Neural crest cell (in vitro differentiated cells): Measurements from ENCODE around the gene NOP9. TPM values are rescaled to one million over a fixed set of nuclear protein-coding genes. Genes with fewer than 3 reads are reported as not detected.

Experiments used
- DNase-seq: peaks from one replicate; pipeline ENCODE4 v3.0.0; 2021; ENCODE audit warnings: low read depth, mixed read lengths, low spot score
- H3K27ac Mint-ChIP-seq: one replicate; pipeline ENCODE4 v1.8.0; 2021; ENCODE audit warnings: mild to moderate bottlenecking, mixed read lengths; ENCODE audit not compliant: unreplicated experiment
- H3K27me3 Mint-ChIP-seq: 2 replicates; pipeline ENCODE4 v1.8.0; 2021; ENCODE audit warnings: low read depth, mild to moderate bottlenecking, mixed read lengths
- H3K36me3 Mint-ChIP-seq: 2 replicates; pipeline ENCODE4 v1.8.0; 2021; ENCODE audit warnings: low read depth, mild to moderate bottlenecking, mixed read lengths
- H3K4me1 Mint-ChIP-seq: 2 replicates; pipeline ENCODE4 v1.8.0; 2021; ENCODE audit warnings: mixed read lengths
- H3K4me3 Mint-ChIP-seq: one replicate; pipeline ENCODE4 v1.8.0; 2021; ENCODE audit warnings: mild to moderate bottlenecking, mixed read lengths
- H3K9me3 Mint-ChIP-seq: 2 replicates; pipeline ENCODE4 v1.8.0; 2021; ENCODE audit warnings: mixed read lengths
- long read RNA-seq: library from polyadenylated mRNA; unstranded; transcript quantifications from one replicate; pipeline ENCODE4 v2.0.0, GENCODE V29; 2020
- total RNA-seq: library from RNA; stranded (reverse); gene quantifications from 2 replicates; pipeline ENCODE4 v1.2.1, GENCODE V29; 2021
- TF ChIP-seq, protein P1 (sequence below): fragments of 200-600 bp; sonication (generic); conservative IDR thresholded peaks from 2 replicates; pipeline ENCODE4 v1.5.0; 2021; ENCODE audit warnings: antibody characterized with exemption, mild to moderate bottlenecking

NOP9 gene, protein sequence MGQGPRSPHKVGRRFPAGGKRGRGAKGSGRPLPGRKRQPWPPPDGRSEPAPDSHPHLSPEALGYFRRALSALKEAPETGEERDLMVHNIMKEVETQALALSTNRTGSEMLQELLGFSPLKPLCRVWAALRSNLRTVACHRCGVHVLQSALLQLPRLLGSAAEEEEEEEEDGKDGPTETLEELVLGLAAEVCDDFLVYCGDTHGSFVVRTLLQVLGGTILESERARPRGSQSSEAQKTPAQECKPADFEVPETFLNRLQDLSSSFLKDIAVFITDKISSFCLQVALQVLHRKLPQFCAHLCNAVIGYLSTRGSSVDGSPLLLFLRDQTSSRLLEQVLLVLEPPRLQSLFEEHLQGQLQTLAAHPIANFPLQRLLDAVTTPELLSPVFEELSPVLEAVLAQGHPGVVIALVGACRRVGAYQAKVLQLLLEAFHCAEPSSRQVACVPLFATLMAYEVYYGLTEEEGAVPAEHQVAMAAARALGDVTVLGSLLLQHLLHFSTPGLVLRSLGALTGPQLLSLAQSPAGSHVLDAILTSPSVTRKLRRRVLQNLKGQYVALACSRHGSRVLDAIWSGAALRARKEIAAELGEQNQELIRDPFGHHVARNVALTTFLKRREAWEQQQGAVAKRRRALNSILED
- total RNA-seq = 34.5 and 34.8 TPM in 2 replicates
- long read RNA-seq, partial matches to known transcripts = 0 of 4 reads
- long read RNA-seq, other reads (novel, unspliced or antisense) = 4 of 4 reads

DNA sequence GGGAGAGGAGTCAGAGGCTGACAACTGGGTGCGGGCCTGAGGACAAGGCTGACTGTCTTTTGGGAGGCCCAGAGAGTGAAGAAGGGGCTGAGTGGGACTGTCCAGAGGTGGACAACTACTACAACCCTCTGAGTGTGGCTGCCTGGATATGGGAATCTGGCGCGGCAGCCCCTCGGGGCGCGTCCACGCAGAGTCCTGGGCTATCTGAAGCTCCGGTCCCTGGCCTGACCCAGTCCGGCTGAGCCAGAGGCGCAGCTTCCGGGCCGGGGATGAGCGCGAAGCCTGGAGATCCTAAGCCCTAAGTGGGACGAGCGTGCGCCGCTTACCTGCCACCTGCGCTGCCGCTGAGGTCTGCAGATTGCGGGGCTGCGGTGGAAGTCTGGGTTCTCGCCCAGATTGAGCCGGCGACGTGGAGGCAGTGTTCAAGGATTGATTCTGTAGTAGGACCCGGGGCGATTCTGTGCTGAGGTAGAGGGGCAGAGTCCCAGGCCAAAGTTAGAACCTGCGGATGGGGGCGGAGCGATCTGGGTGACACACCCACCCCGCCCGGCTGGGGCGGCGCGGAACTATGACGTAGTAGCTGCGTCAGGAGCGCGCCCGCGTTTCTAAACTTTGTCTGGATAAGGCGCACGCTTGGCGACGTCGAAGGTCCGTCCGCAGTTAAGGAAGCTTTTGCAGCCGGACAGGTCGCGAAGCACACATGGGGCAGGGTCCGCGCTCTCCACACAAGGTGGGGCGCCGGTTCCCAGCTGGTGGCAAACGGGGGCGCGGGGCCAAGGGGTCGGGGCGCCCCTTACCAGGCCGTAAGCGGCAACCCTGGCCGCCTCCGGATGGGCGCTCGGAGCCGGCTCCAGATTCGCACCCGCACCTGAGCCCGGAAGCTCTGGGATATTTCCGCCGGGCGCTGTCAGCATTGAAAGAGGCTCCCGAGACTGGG is at the start of gene NOP9, which contains the start of gene DHRS1:
Gene NOP9, plus strand, starts transcription at position 596 of the 937 bp plus-strand sequence. Its CDS starts 105 bp downstream, at position 701.
Gene DHRS1, minus strand, starts transcription at position 526 of the 937 bp plus-strand sequence. CDS start 674 bp downstream, outside the sequence.
- Mint-ChIP-seq H3K27ac (peak within 1 kb of the TSS; percentile 94), H3K9me3 (no peaks in the 10 kb centered on the region), H3K27me3 (no peaks in the 10 kb centered on the region), H3K4me3 (peak within 1 kb of the TSS; percentile 97), H3K36me3 (peaks cover 2% of the 10 kb centered on the region), H3K4me1 (peaks cover 32% of the 10 kb centered on the region)
- DNase-seq = peak; percentile 89
- TF ChIP-seq, protein P1, sequence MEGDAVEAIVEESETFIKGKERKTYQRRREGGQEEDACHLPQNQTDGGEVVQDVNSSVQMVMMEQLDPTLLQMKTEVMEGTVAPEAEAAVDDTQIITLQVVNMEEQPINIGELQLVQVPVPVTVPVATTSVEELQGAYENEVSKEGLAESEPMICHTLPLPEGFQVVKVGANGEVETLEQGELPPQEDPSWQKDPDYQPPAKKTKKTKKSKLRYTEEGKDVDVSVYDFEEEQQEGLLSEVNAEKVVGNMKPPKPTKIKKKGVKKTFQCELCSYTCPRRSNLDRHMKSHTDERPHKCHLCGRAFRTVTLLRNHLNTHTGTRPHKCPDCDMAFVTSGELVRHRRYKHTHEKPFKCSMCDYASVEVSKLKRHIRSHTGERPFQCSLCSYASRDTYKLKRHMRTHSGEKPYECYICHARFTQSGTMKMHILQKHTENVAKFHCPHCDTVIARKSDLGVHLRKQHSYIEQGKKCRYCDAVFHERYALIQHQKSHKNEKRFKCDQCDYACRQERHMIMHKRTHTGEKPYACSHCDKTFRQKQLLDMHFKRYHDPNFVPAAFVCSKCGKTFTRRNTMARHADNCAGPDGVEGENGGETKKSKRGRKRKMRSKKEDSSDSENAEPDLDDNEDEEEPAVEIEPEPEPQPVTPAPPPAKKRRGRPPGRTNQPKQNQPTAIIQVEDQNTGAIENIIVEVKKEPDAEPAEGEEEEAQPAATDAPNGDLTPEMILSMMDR = no peak

DNA sequence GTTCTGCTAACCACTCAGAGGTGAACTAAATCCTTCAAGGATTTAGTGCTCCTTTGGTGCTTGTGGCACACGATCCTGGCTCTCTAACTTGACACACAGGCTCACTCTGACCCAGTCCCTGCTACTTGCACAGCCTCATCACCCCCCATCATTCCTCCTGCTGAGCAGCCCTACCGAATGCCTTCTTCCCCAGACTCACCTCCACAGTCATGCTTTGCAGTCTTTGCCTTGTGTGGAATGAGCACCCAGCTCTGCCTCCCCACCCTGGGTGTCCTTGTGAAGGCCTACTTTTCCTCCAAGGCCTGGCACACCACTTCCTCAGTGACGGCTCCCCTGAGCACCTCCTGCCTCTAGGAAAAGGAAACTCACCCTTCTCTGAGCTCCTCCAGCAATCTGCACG is 49.3 kb upstream of the NOP9 start:
- Mint-ChIP-seq H3K4me3 (no peak overlapping the region), H3K27ac (no peak overlapping the region)

DNA sequence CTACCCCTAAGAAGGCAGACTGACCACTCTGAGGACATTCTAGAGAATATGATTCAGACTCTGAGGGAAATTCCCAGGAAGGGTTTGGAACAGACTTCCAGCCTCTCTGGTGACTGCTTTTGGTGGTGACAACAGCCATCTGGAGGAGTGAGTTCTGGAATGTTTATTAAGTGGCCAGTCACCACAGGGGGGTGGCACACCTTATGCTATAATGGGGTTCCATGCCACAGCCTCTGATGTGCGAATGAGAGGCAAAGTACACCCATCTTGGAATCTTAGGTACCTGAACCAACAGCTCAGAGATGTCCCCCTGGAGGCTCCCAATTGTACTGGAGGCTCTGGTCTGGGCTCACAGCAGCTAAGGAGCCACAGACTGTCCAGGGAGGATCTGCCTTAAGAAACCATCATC is 47.8 kb upstream of the NOP9 start:
- TF ChIP-seq, protein P1 = no peak

More for the DNA sequence above, 49.3 kb upstream of the NOP9 start:
- DNase-seq = no peak
- Mint-ChIP-seq H3K9me3 (no peaks in the 10 kb centered on the region), H3K36me3 (no peaks in the 10 kb centered on the region), H3K4me1 (no peaks in the 10 kb centered on the region), H3K27me3 (no peaks in the 10 kb centered on the region)
- TF ChIP-seq, protein P1 = no peak

DNA sequence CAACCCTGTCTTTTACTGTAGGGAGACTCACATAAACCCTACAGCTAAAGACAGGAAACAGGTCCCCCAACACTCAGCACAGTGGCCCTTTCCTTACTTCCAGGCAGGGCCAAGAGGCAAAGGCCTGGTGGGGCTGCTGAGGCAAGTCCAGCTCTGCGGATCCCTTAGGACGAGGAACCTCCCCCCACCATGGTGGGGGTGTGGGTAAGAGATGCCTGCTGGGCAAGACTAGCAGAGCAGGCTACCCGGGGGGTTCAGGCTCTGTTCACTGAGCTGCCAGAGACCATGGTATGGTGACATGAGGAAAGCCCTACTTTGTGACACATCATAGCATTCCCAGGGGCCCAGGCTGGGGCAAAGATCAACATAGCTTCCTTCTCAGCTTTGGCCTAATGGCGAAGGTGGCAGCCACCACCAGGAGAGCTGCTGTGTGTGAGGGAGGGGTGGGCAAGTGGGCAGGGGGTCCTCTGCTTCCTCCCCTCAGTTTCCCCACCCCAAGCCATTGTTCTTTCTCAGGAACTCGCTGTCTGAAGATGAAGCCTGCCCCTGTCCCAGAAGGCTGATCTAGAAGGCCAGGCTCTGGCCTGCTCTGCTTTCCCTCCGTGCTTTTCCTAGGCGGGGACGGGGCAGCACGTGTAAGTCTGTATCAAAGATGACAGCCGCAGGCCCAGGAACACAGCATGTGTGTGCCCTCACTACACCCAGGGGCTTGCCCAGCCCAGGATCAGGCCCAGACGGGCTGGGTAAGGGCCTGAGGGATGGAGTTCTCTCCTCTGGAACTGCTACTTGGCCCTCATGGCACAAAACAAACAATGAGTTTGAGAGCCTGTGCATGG is 47.1 kb upstream of the NOP9 start:
- no peaks in the 10 kb centered on the region for H3K27me3 Mint-ChIP-seq
- H3K27ac Mint-ChIP-seq = no peak overlapping the region
- H3K4me1 Mint-ChIP-seq = no peaks in the 10 kb centered on the region
- no peaks in the 10 kb centered on the region for H3K9me3 Mint-ChIP-seq
- DNase-seq = no peak
- TF ChIP-seq, protein P1 = no peak
- H3K36me3 Mint-ChIP-seq = no peaks in the 10 kb centered on the region
- H3K4me3 Mint-ChIP-seq = no peak overlapping the region

More for the DNA sequence above, 47.8 kb upstream of the NOP9 start:
- Mint-ChIP-seq H3K36me3 (no peaks in the 10 kb centered on the region), H3K9me3 (no peaks in the 10 kb centered on the region), H3K4me1 (no peaks in the 10 kb centered on the region), H3K27me3 (no peaks in the 10 kb centered on the region), H3K27ac (no peak overlapping the region), H3K4me3 (no peak overlapping the region)
- no peak for DNase-seq
